Neural cell (in vitro differentiated cells): ENCODE results near the gene GALNT2. TPM values are rescaled to one million over a fixed set of nuclear protein-coding genes. Genes with fewer than 3 reads are reported as not detected.

ENCODE experiments used
- H2AFZ ChIP-seq: fragments of 200-600, 300-800 bp; sonication (generic), shearing (Covaris generic); 2 replicates; pipeline ENCODE4 v1.6.0; 2014; ENCODE audit warnings: low read depth, mild to moderate bottlenecking, antibody characterized with exemption, low read length, moderate library complexity
- H3F3A ChIP-seq: fragments of 200-600 bp; shearing (Covaris generic); 2 replicates; pipeline ENCODE4 v1.6.1; 2016; ENCODE audit warnings: mild to moderate bottlenecking, moderate library complexity, mixed read lengths, antibody characterized with exemption, low read length; ENCODE audit not compliant: insufficient read depth, poor library complexity, severe bottlenecking
- H3K27ac ChIP-seq: fragments of 200-600, 300-800 bp; sonication (generic), shearing (Covaris generic); 2 replicates; pipeline ENCODE4 v1.5.1; 2014; ENCODE audit warnings: mild to moderate bottlenecking, low read length, moderate library complexity
- H3K27me3 ChIP-seq: fragments of 300-800, 200-600 bp; sonication (generic), shearing (Covaris generic); 2 replicates; pipeline ENCODE4 v1.6.0; 2014; ENCODE audit warnings: mild to moderate bottlenecking, low read depth, low read length, moderate library complexity; ENCODE audit not compliant: insufficient read depth
- H3K36me3 ChIP-seq: fragments of 300-800, 200-600 bp; sonication (generic), shearing (Covaris generic); 2 replicates; pipeline ENCODE4 v1.5.1; 2014; ENCODE audit warnings: mild to moderate bottlenecking, antibody characterized with exemption, low read length, moderate library complexity; ENCODE audit not compliant: insufficient read depth
- H3K4me2 ChIP-seq: fragments of 300-800, 200-600 bp; sonication (generic), shearing (Covaris generic); 2 replicates; pipeline ENCODE4 v1.6.0; 2014; ENCODE audit warnings: mild to moderate bottlenecking, low read length
- H3K4me3 ChIP-seq: fragments of 300-800, 200-600 bp; sonication (generic), shearing (Covaris generic); 2 replicates; pipeline ENCODE4 v1.5.1; 2014; ENCODE audit warnings: mild to moderate bottlenecking, low read length, moderate library complexity
- H3K79me2 ChIP-seq: fragments of 200-600 bp; shearing (Covaris generic); replicated peaks from 2 replicates; pipeline ENCODE4 v1.6.0; 2014; ENCODE audit warnings: mild to moderate bottlenecking, low read length, moderate library complexity; ENCODE audit not compliant: insufficient read depth
- H3K9ac ChIP-seq: fragments of 300-800, 200-600 bp; sonication (generic), shearing (Covaris generic); 2 replicates; pipeline ENCODE4 v1.6.1; 2016; ENCODE audit warnings: mild to moderate bottlenecking, low read length, mixed read lengths
- H3K9me2 ChIP-seq: fragments of 200-600 bp; shearing (Covaris generic); 2 replicates; pipeline ENCODE4 v1.6.1; 2016; ENCODE audit warnings: mild to moderate bottlenecking, low read length, mixed read lengths; ENCODE audit not compliant: insufficient read depth
- H3K9me3 ChIP-seq: fragments of 200-600, 300-800 bp; sonication (generic), shearing (Covaris generic); 2 replicates; pipeline ENCODE4 v1.6.1; 2016; ENCODE audit warnings: mild to moderate bottlenecking, mixed run types, low read length, moderate library complexity, mixed read lengths
- H4K20me1 ChIP-seq: fragments of 200-600 bp; shearing (Covaris generic); 2 replicates; pipeline ENCODE4 v1.6.1; 2016; ENCODE audit warnings: mild to moderate bottlenecking, mixed run types; ENCODE audit not compliant: insufficient read depth
- EP300 ChIP-seq: fragments of 450-650 bp; conservative IDR thresholded peaks from 2 replicates; pipeline ENCODE4 v1.6.1; 2014; ENCODE audit warnings: antibody characterized with exemption, mild to moderate bottlenecking, moderate library complexity; ENCODE audit not compliant: poor library complexity, severe bottlenecking
- EZH2 ChIP-seq: fragments of 200-600, 300-800 bp; shearing (Covaris generic), sonication (generic); IDR thresholded peaks from 2 replicates; pipeline ENCODE4 v1.6.1; 2014; ENCODE audit warnings: antibody characterized with exemption, low read length, borderline replicate concordance, mild to moderate bottlenecking; ENCODE audit not compliant: insufficient read depth, poor library complexity, severe bottlenecking
- MXI1 ChIP-seq: fragments of 450-650 bp; conservative IDR thresholded peaks from 2 replicates; pipeline ENCODE4 v1.6.1; 2014; ENCODE audit warnings: antibody characterized with exemption, mild to moderate bottlenecking; ENCODE audit not compliant: poor library complexity, severe bottlenecking
- POLR2AphosphoS5 ChIP-seq: IDR thresholded peaks from 2 replicates; pipeline ENCODE4 v1.6.1; 2012
- RAD21 ChIP-seq: fragments of 450-650 bp; conservative IDR thresholded peaks from 2 replicates; pipeline ENCODE4 v1.6.1; 2014; ENCODE audit warnings: antibody characterized with exemption, mild to moderate bottlenecking, moderate library complexity
- REST ChIP-seq: IDR thresholded peaks from 2 replicates; pipeline ENCODE4 v1.6.1; 2012; ENCODE audit warnings: borderline replicate concordance
- SMC3 ChIP-seq: fragments of 450-650 bp; conservative IDR thresholded peaks from 2 replicates; pipeline ENCODE4 v1.6.1; 2014; ENCODE audit warnings: antibody characterized with exemption, mild to moderate bottlenecking, moderate library complexity; ENCODE audit not compliant: poor library complexity
- TAF1 ChIP-seq: IDR thresholded peaks from 2 replicates; pipeline ENCODE4 v1.6.1; 2012; ENCODE audit warnings: low read depth
- polyA plus RNA-seq: library from polyadenylated mRNA; depleted of rRNA; stranded (reverse); fragments of >200 nt; gene quantifications from 2 replicates; pipeline ENCODE4 v1.2.3, GENCODE V29; 2014
- TF ChIP-seq, protein P1 (sequence below): fragments of 450-650 bp; IDR thresholded peaks from 2 replicates; pipeline ENCODE4 v1.5.1; 2014; ENCODE audit warnings: antibody characterized with exemption, mild to moderate bottlenecking, moderate library complexity; ENCODE audit not compliant: poor library complexity, severe bottlenecking

GALNT2 gene
- polyA plus RNA-seq, 1 donor from 2014 or later, result 38.8 TPM

GRCh38 chr1:230085178-230085515, 18.1 kb downstream of the GALNT2 start:
- peaks cover 70% of the 10 kb centered on the region for H3K79me2 ChIP-seq
- H3K9me2 ChIP-seq, result no peaks in the 10 kb centered on the region
- no peak overlapping the region for H2AFZ ChIP-seq
- no peaks in the 10 kb centered on the region for H3F3A ChIP-seq
- H3K27ac ChIP-seq, result no peak overlapping the region
- H3K36me3 ChIP-seq, result no peaks in the 10 kb centered on the region
- H3K9me3 ChIP-seq, result no peaks in the 10 kb centered on the region
- H3K27me3 ChIP-seq, result no peaks in the 10 kb centered on the region
- no peak for TF ChIP-seq RAD21
- TF ChIP-seq EZH2, result no peak
- TF ChIP-seq MXI1, result no peak
- no peak for TF ChIP-seq TAF1
- TF ChIP-seq SMC3, result no peak
- no peak for TF ChIP-seq POLR2AphosphoS5
- TF ChIP-seq, protein P1, sequence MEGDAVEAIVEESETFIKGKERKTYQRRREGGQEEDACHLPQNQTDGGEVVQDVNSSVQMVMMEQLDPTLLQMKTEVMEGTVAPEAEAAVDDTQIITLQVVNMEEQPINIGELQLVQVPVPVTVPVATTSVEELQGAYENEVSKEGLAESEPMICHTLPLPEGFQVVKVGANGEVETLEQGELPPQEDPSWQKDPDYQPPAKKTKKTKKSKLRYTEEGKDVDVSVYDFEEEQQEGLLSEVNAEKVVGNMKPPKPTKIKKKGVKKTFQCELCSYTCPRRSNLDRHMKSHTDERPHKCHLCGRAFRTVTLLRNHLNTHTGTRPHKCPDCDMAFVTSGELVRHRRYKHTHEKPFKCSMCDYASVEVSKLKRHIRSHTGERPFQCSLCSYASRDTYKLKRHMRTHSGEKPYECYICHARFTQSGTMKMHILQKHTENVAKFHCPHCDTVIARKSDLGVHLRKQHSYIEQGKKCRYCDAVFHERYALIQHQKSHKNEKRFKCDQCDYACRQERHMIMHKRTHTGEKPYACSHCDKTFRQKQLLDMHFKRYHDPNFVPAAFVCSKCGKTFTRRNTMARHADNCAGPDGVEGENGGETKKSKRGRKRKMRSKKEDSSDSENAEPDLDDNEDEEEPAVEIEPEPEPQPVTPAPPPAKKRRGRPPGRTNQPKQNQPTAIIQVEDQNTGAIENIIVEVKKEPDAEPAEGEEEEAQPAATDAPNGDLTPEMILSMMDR, result no peak
- no peak for TF ChIP-seq REST
- no peak for TF ChIP-seq EP300
- H3K4me2 ChIP-seq, result no peak overlapping the region
- no peak overlapping the region for H3K9ac ChIP-seq
- no peaks in the 10 kb centered on the region for H4K20me1 ChIP-seq
- no peak overlapping the region for H3K4me3 ChIP-seq

DNA sequence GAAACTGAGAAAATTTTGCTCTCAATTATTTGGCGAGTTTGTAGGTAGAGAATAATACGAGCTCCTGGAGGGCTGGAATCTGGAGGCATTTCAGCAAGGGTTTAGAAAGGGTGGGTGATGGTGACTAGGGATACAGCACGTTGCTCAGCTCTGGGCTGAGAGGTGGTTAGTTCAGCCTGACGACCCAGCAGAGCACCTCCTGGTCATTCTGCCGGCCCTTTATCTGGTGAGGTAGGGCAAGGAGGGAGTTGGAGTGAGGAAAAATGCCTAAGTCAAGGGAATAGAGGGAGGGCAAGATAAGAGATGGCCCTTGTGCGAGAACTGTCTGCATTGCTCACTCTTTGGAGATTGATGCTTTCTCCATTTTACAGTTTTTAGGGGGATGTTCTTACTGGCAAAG, 19.1 kb downstream of the GALNT2 start:
- no peaks in the 10 kb centered on the region for H3F3A ChIP-seq
- no peak for TF ChIP-seq EP300
- no peak for TF ChIP-seq REST
- TF ChIP-seq EZH2, result no peak
- no peak for TF ChIP-seq RAD21
- TF ChIP-seq, protein P1, result no peak
- no peak for TF ChIP-seq SMC3
- no peak for TF ChIP-seq MXI1
- no peak for TF ChIP-seq POLR2AphosphoS5
- no peak for TF ChIP-seq TAF1
- H3K9ac ChIP-seq, result no peak overlapping the region
- H3K9me2 ChIP-seq, result no peaks in the 10 kb centered on the region
- H3K9me3 ChIP-seq, result no peaks in the 10 kb centered on the region
- H3K36me3 ChIP-seq, result no peaks in the 10 kb centered on the region
- H3K27me3 ChIP-seq, result no peaks in the 10 kb centered on the region
- H4K20me1 ChIP-seq, result no peaks in the 10 kb centered on the region
- H3K79me2 ChIP-seq, result peaks cover 68% of the 10 kb centered on the region
- H3K4me2 ChIP-seq, result no peak overlapping the region
- H3K27ac ChIP-seq, result no peak overlapping the region
- H3K4me3 ChIP-seq, result no peak overlapping the region
- no peak overlapping the region for H2AFZ ChIP-seq
